AG09319 (cell line): ENCODE results near the gene PTPN6.

ENCODE experiments used
- DNase-seq: peaks from one replicate; pipeline ENCODE4 v3.0.0-alpha.2; 2010; ENCODE audit warnings: low read depth; ENCODE audit errors: extremely low read depth
- CTCF ChIP-seq: IDR thresholded peaks from 2 replicates; pipeline ENCODE4 v1.5.1; 2011; ENCODE audit warnings: low read depth, mild to moderate bottlenecking, inconsistent platforms, low read length, moderate library complexity

PTPN6 gene

GRCh38 chr12:6951551-6952120 is 480 bp downstream of the PTPN6 start:
- DNase-seq: no peak
- no peak for TF ChIP-seq CTCF

- no peak for DNase-seq
- no peak for TF ChIP-seq CTCF
Observed at GRCh38 chr12:6952121-6952862, 1.1 kb downstream of the PTPN6 start.

GRCh38 chr12:6952863-6953441 is 1.8 kb downstream of the PTPN6 start:
- DNase-seq: no peak
- no peak for TF ChIP-seq CTCF

- no peak for TF ChIP-seq CTCF
- no peak for DNase-seq
Observed at GRCh38 chr12:6953442-6954315, 2.5 kb downstream of the PTPN6 start.

GRCh38 chr12:6954316-6955107 is 3.4 kb downstream of the PTPN6 start:
- TF ChIP-seq CTCF: no peak

GRCh38 chr12:6955108-6956020 is 4.2 kb downstream of the PTPN6 start:
- no peak for DNase-seq
- no peak for TF ChIP-seq CTCF

More at GRCh38 chr12:6954316-6955107, 3.4 kb downstream of the PTPN6 start:
- no peak for DNase-seq
